Measurements from ENCODE around the gene RHBDL1. TPM values are rescaled to one million over a fixed set of nuclear protein-coding genes. Genes with fewer than 3 reads are reported as not detected.

RHBDL1 gene
- total RNA-seq, 1 donor from 2014 or later, result 3.0 TPM

DNA sequence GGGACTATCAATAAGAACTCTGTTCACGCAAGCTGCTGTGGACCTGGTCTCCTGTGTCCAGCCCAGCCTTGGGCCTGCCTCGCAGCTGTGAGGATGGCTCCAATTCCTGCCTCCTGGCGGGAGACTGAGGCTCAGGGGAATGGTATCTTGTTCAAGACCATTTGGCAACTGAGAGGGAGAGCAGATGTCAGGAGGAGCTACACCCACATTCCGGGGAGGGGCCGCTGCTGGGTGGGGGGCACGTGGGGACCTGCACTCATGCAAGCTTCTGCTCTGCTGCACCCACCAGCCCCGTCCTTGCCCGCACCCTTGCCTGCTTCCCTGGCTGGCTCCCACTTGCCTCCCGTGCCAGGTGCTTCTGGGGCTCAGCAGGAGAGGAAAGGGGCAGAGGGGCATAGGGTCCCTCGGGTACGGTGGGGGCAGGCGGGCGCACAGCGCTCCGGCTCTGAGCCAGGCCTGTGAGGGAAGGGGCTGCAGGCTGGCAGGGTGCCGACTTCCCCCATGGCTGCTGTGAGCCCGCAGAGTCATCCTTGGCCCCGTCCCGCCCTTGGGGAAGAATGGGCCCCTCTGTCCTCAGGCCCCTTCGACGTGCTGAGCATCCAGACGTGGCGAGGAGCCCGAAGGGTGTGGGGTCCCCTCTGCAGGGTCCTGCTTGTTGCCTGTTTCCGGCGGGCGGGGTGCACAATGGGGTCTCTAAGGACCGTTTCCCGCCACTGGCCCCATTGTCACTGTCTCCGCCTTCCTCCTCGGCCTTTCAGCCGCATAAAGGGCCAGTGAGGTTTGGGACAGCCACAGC, 42.2 kb downstream of the RHBDL1 start:
- Mint-ChIP-seq H3K36me3 (ENCODE audit: low read depth) (no peaks in the 10 kb centered on the region), H3K27me3 (ENCODE audit: low read depth) (no peaks in the 10 kb centered on the region), H3K4me3 (ENCODE audit: unreplicated experiment) (no peak overlapping the region), H3K27ac (ENCODE audit: unreplicated experiment) (no peak overlapping the region), H3K4me1 (ENCODE audit: low read depth) (peaks cover 26% of the 10 kb centered on the region), H3K9me3 (ENCODE audit: low read depth) (no peaks in the 10 kb centered on the region)
- TF ChIP-seq, protein P1, sequence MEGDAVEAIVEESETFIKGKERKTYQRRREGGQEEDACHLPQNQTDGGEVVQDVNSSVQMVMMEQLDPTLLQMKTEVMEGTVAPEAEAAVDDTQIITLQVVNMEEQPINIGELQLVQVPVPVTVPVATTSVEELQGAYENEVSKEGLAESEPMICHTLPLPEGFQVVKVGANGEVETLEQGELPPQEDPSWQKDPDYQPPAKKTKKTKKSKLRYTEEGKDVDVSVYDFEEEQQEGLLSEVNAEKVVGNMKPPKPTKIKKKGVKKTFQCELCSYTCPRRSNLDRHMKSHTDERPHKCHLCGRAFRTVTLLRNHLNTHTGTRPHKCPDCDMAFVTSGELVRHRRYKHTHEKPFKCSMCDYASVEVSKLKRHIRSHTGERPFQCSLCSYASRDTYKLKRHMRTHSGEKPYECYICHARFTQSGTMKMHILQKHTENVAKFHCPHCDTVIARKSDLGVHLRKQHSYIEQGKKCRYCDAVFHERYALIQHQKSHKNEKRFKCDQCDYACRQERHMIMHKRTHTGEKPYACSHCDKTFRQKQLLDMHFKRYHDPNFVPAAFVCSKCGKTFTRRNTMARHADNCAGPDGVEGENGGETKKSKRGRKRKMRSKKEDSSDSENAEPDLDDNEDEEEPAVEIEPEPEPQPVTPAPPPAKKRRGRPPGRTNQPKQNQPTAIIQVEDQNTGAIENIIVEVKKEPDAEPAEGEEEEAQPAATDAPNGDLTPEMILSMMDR (IDR thresholded peaks at IDR 0.05), result no peak
- no peak for DNase-seq (ENCODE audit: low spot score)

DNA sequence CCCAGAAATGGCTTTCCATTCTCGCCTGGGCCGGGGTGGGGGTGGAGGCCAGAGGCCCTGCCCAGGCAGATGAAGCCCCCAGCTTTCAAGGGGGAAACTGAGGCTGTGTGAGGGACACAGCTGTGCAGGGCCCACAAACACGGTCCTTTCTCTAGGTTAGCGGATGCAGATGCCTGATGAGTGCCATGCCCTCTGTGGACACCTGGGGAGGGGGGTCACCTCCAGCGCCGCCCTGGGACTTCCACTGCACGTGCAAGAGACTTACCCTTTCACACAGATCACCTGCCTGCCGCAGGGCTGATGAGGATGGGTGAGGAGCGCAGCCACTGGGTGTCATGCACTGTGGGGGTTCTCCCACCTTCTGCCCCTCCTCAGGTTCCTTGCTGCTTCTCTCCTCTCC, 42.9 kb downstream of the RHBDL1 start:
- no peak for DNase-seq (ENCODE audit: low spot score)
- no peak overlapping the region for H3K4me3 Mint-ChIP-seq (ENCODE audit: unreplicated experiment)
- peaks cover 22% of the 10 kb centered on the region for H3K4me1 Mint-ChIP-seq (ENCODE audit: low read depth)

GRCh38 chr16:718922-719321, 43.5 kb downstream of the RHBDL1 start:
- H3K4me1 Mint-ChIP-seq (ENCODE audit: low read depth), result peaks cover 22% of the 10 kb centered on the region
- DNase-seq (ENCODE audit: low spot score), result no peak
- peak overlapping the region; percentile 35 for H3K4me3 Mint-ChIP-seq (ENCODE audit: unreplicated experiment)
- H3K27me3 Mint-ChIP-seq (ENCODE audit: low read depth), result no peaks in the 10 kb centered on the region
- TF ChIP-seq, protein P1 (IDR thresholded peaks at IDR 0.05), result no peak
- H3K36me3 Mint-ChIP-seq (ENCODE audit: low read depth), result no peaks in the 10 kb centered on the region
- no peak overlapping the region for H3K27ac Mint-ChIP-seq (ENCODE audit: unreplicated experiment)
- no peaks in the 10 kb centered on the region for H3K9me3 Mint-ChIP-seq (ENCODE audit: low read depth)

More for the DNA sequence above, 42.9 kb downstream of the RHBDL1 start:
- Mint-ChIP-seq H3K27me3 (ENCODE audit: low read depth) (no peaks in the 10 kb centered on the region), H3K27ac (ENCODE audit: unreplicated experiment) (no peak overlapping the region), H3K9me3 (ENCODE audit: low read depth) (no peaks in the 10 kb centered on the region), H3K36me3 (ENCODE audit: low read depth) (no peaks in the 10 kb centered on the region)
- TF ChIP-seq, protein P1 (IDR thresholded peaks at IDR 0.05), result no peak

GRCh38 chr16:719815-720446, 44.5 kb downstream of the RHBDL1 start:
- H3K27ac Mint-ChIP-seq (ENCODE audit: unreplicated experiment), result peak overlapping the region; percentile 80
- no peak for DNase-seq (ENCODE audit: low spot score)
- TF ChIP-seq, protein P1 (IDR thresholded peaks at IDR 0.05), result peak; percentile 45
- peaks cover 22% of the 10 kb centered on the region for H3K4me1 Mint-ChIP-seq (ENCODE audit: low read depth)
- peak overlapping the region; percentile 77 for H3K4me3 Mint-ChIP-seq (ENCODE audit: unreplicated experiment)
- H3K27me3 Mint-ChIP-seq (ENCODE audit: low read depth), result no peaks in the 10 kb centered on the region
- no peaks in the 10 kb centered on the region for H3K36me3 Mint-ChIP-seq (ENCODE audit: low read depth)
- no peaks in the 10 kb centered on the region for H3K9me3 Mint-ChIP-seq (ENCODE audit: low read depth)

GRCh38 chr16:720447-720989, 45.0 kb downstream of the RHBDL1 start:
- H3K27ac Mint-ChIP-seq (ENCODE audit: unreplicated experiment), result peak overlapping the region; percentile 80
- H3K9me3 Mint-ChIP-seq (ENCODE audit: low read depth), result no peaks in the 10 kb centered on the region
- H3K4me1 Mint-ChIP-seq (ENCODE audit: low read depth), result peaks cover 22% of the 10 kb centered on the region
- peak overlapping the region; percentile 77 for H3K4me3 Mint-ChIP-seq (ENCODE audit: unreplicated experiment)
- TF ChIP-seq, protein P1 (IDR thresholded peaks at IDR 0.05), result peak; percentile 46
- H3K27me3 Mint-ChIP-seq (ENCODE audit: low read depth), result no peaks in the 10 kb centered on the region
- DNase-seq (ENCODE audit: low spot score), result no peak
- H3K36me3 Mint-ChIP-seq (ENCODE audit: low read depth), result no peaks in the 10 kb centered on the region
